Fibroblast of lung (primary cell): ENCODE measurements around the gene MDFI. TPM values are rescaled to one million over a fixed set of nuclear protein-coding genes. Genes with fewer than 3 reads are reported as not detected.

Experiments used
- DNase-seq, 2 donors: peaks; one replicate each; pipeline versions ENCODE4 v3.0.0 to v3.0.0-alpha.2; 2010; ENCODE audit warnings: low read depth in 2 of 2
- H2AFZ ChIP-seq: 2 replicates; pipeline ENCODE4 v1.5.1; 2012; ENCODE audit warnings: low read length, control low read depth, inconsistent platforms
- H3K27ac ChIP-seq: 2 replicates; pipeline ENCODE4 v1.5.1; 2011; ENCODE audit warnings: low read length, control low read depth; ENCODE audit not compliant: insufficient read depth
- H3K27me3 ChIP-seq: 2 replicates; pipeline ENCODE4 v1.5.1; 2011; ENCODE audit warnings: mild to moderate bottlenecking, low read length; ENCODE audit not compliant: control insufficient read depth, insufficient read depth
- H3K36me3 ChIP-seq: 2 replicates; pipeline ENCODE4 v1.5.1; 2011; ENCODE audit warnings: low read length; ENCODE audit not compliant: control insufficient read depth, insufficient read depth
- H3K4me1 ChIP-seq: 2 replicates; pipeline ENCODE4 v1.5.1; 2011; ENCODE audit warnings: low read length; ENCODE audit not compliant: control insufficient read depth, insufficient read depth; ENCODE audit errors: extremely low read depth
- H3K4me2 ChIP-seq: 2 replicates; pipeline ENCODE4 v1.5.1; 2011; ENCODE audit warnings: low read length, control low read depth; ENCODE audit not compliant: insufficient read depth; ENCODE audit errors: extremely low read depth
- H3K4me3 ChIP-seq, 4 experiments: fragments of 200-600 bp in 1 of 4; sonication (generic) in 1 of 4; replicated peaks in 1 of 4; 2 replicates each; pipeline ENCODE4 v1.5.1; 2011 to 2016; ENCODE audit warnings: low read length in 4 of 4, low read depth in 3 of 4, mild to moderate bottlenecking in 3 of 4, control low read depth in 2 of 4, inconsistent platforms in 1 of 4, mixed read lengths in 1 of 4; ENCODE audit not compliant: insufficient read depth in 1 of 4; ENCODE audit errors: control extremely low read depth in 1 of 4
- H3K79me2 ChIP-seq: 2 replicates; pipeline ENCODE4 v1.5.1; 2012; ENCODE audit warnings: mild to moderate bottlenecking, low read length, inconsistent platforms; ENCODE audit not compliant: control insufficient read depth, insufficient read depth
- H3K9ac ChIP-seq: 2 replicates; pipeline ENCODE4 v1.5.1; 2011; ENCODE audit warnings: mild to moderate bottlenecking, low read length, control low read depth; ENCODE audit not compliant: insufficient read depth
- H3K9me3 ChIP-seq: 2 replicates; pipeline ENCODE4 v1.5.1; 2012; ENCODE audit warnings: low read depth, low read length; ENCODE audit not compliant: control insufficient read depth, insufficient read depth
- H4K20me1 ChIP-seq: 2 replicates; pipeline ENCODE4 v1.5.1; 2011; ENCODE audit warnings: low read length; ENCODE audit not compliant: control insufficient read depth, insufficient read depth; ENCODE audit errors: extremely low read depth
- EZH2 ChIP-seq: IDR thresholded peaks from 2 replicates; pipeline ENCODE4 v1.5.1; 2012; ENCODE audit warnings: low read length, control low read depth, mild to moderate bottlenecking; ENCODE audit errors: missing control alignments
- polyA plus RNA-seq, 2 donors: library from polyadenylated mRNA; depleted of rRNA in 1 of 2; stranded (reverse) in 1 of 2; unstranded in 1 of 2; fragments of >200 nt; gene quantifications; 2 replicates each; pipeline ENCODE4 v1.2.1, GENCODE V29; 2011 to 2012; ENCODE audit warnings: missing spikeins in 1 of 2
- total RNA-seq: library from RNA; depleted of rRNA; stranded (reverse); fragments of >200 nt; gene quantifications from 2 replicates; pipeline ENCODE4 v1.2.1, GENCODE V29; 2014
- TF ChIP-seq, protein P1 (sequence below), 2 donors: IDR thresholded peaks in 1 of 2; conservative IDR thresholded peaks in 1 of 2; 1 replicate in 1 of 2; 2 replicates in 1 of 2; pipeline ENCODE4 v1.5.1; 2011 to 2012; ENCODE audit warnings: low read length in 2 of 2, control low read depth in 1 of 2, inconsistent platforms in 1 of 2, low read depth in 1 of 2, mild to moderate bottlenecking in 1 of 2

Gene MDFI
- total and polyA plus RNA-seq, 2 donors (not counting 1 experiment from before 2014, with no cell fraction given): 0.17 TPM; not detected in 1

- peak; percentile 86 to 87 for DNase-seq
- no peak overlapping the region for H3K9ac ChIP-seq
- no peak overlapping the region for H3K4me3 ChIP-seq
- H3K4me1 ChIP-seq: peaks cover 2% of the 10 kb centered on the region
- H3K27ac ChIP-seq: no peak overlapping the region
- no peaks in the 10 kb centered on the region for H3K36me3 ChIP-seq
- no peaks in the 10 kb centered on the region for H3K79me2 ChIP-seq
- H3K9me3 ChIP-seq: no peaks in the 10 kb centered on the region
- H4K20me1 ChIP-seq: no peaks in the 10 kb centered on the region
- TF ChIP-seq, protein P1, sequence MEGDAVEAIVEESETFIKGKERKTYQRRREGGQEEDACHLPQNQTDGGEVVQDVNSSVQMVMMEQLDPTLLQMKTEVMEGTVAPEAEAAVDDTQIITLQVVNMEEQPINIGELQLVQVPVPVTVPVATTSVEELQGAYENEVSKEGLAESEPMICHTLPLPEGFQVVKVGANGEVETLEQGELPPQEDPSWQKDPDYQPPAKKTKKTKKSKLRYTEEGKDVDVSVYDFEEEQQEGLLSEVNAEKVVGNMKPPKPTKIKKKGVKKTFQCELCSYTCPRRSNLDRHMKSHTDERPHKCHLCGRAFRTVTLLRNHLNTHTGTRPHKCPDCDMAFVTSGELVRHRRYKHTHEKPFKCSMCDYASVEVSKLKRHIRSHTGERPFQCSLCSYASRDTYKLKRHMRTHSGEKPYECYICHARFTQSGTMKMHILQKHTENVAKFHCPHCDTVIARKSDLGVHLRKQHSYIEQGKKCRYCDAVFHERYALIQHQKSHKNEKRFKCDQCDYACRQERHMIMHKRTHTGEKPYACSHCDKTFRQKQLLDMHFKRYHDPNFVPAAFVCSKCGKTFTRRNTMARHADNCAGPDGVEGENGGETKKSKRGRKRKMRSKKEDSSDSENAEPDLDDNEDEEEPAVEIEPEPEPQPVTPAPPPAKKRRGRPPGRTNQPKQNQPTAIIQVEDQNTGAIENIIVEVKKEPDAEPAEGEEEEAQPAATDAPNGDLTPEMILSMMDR (conservative IDR thresholded peaks at IDR 0.05 in 1 of 2, IDR thresholded peaks at IDR 0.05 in 1 of 2; ENCODE audit: low read depth in 1 of 2, low read length in 2 of 2): peak; percentile 83 to 90
- no peak for TF ChIP-seq EZH2
- H3K4me2 ChIP-seq: no peak overlapping the region
- no peak overlapping the region for H2AFZ ChIP-seq
- no peaks in the 10 kb centered on the region for H3K27me3 ChIP-seq
Measured at GRCh38 chr6:41682056-41682477, 43.8 kb downstream of the MDFI start.

- TF ChIP-seq, protein P1 (conservative IDR thresholded peaks at IDR 0.05 in 1 of 2, IDR thresholded peaks at IDR 0.05 in 1 of 2; ENCODE audit: low read depth in 1 of 2, low read length in 2 of 2): no peak
- no peak for TF ChIP-seq EZH2
- H3K4me3 ChIP-seq: peak overlapping the region in 1 of 4 experiments; percentile 36
- no peak overlapping the region for H3K9ac ChIP-seq
- no peaks in the 10 kb centered on the region for H3K79me2 ChIP-seq
- no peaks in the 10 kb centered on the region for H4K20me1 ChIP-seq
- H2AFZ ChIP-seq: no peak overlapping the region
- H3K4me2 ChIP-seq: no peak overlapping the region
- peak in 1 of 2 donors; percentile 11 for DNase-seq
- peaks cover 2% of the 10 kb centered on the region for H3K4me1 ChIP-seq
- no peak overlapping the region for H3K27ac ChIP-seq
- no peaks in the 10 kb centered on the region for H3K36me3 ChIP-seq
- no peaks in the 10 kb centered on the region for H3K9me3 ChIP-seq
- no peaks in the 10 kb centered on the region for H3K27me3 ChIP-seq
Measured at GRCh38 chr6:41682497-41683272, 44.4 kb downstream of the MDFI start.

- peak overlapping the region; percentile 58 for H3K4me2 ChIP-seq
- no peak for TF ChIP-seq EZH2
- TF ChIP-seq, protein P1 (conservative IDR thresholded peaks at IDR 0.05 in 1 of 2, IDR thresholded peaks at IDR 0.05 in 1 of 2; ENCODE audit: low read depth in 1 of 2, low read length in 2 of 2): no peak
Measured at GRCh38 chr6:41683273-41683522, 44.9 kb downstream of the MDFI start.

More at GRCh38 chr6:41683273-41683522, 44.9 kb downstream of the MDFI start:
- Histone ChIP-seq H3K79me2 (no peaks in the 10 kb centered on the region), H3K36me3 (no peaks in the 10 kb centered on the region), H4K20me1 (no peaks in the 10 kb centered on the region), H3K4me1 (peaks cover 2% of the 10 kb centered on the region), H3K4me3 (peak overlapping the region in 2 of 4 experiments; percentile 26 to 36), H2AFZ (no peak overlapping the region), H3K9ac (no peak overlapping the region), H3K9me3 (no peaks in the 10 kb centered on the region), H3K27ac (no peak overlapping the region), H3K27me3 (no peaks in the 10 kb centered on the region)
- DNase-seq: no peak
